ENCODE results near the gene PRUNE2.

PRUNE2 gene

GRCh38 chr9:76810377-76810957 is 95.4 kb downstream of the PRUNE2 start:
- Mint-ChIP-seq H3K4me1 (ENCODE audit: low read depth) (no peaks in the 10 kb centered on the region), H3K27me3 (peaks cover 38% of the 10 kb centered on the region), H3K4me3 (no peak overlapping the region), H3K27ac (no peak overlapping the region), H3K36me3 (ENCODE audit: low read depth) (no peaks in the 10 kb centered on the region), H3K9me3 (no peaks in the 10 kb centered on the region)

GRCh38 chr9:76808636-76809035 is 97.3 kb downstream of the PRUNE2 start:
- Mint-ChIP-seq H3K27ac (no peak overlapping the region), H3K4me1 (ENCODE audit: low read depth) (no peaks in the 10 kb centered on the region), H3K4me3 (no peak overlapping the region), H3K27me3 (peaks cover 32% of the 10 kb centered on the region), H3K36me3 (ENCODE audit: low read depth) (no peaks in the 10 kb centered on the region), H3K9me3 (no peaks in the 10 kb centered on the region)

DNA sequence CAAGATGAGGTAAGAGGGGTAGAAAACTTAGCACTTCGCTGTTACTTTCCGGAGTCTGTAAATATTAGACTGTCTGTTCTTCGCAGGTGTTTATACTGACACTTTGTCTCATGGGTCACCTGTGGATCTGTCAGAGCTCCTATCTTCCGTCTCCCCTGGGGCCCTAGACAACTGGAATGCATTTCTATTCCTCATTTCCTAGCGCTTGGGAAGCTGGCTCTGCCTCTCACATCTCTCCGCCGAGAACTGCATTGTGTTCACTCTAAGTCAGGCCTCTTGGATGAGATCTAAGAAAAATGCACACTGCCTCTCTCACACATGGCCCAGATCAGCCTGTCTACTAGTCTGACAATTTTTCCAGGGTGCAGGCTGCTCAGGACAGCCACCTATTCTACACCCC is 102.2 kb downstream of the PRUNE2 start:
- Mint-ChIP-seq H3K9me3 (no peaks in the 10 kb centered on the region), H3K4me1 (ENCODE audit: low read depth) (no peaks in the 10 kb centered on the region), H3K36me3 (ENCODE audit: low read depth) (no peaks in the 10 kb centered on the region), H3K27ac (no peak overlapping the region), H3K4me3 (no peak overlapping the region), H3K27me3 (peaks cover 9% of the 10 kb centered on the region)

- H3K27me3 Mint-ChIP-seq = peaks cover 3% of the 10 kb centered on the region
- H3K9me3 Mint-ChIP-seq = no peaks in the 10 kb centered on the region
- no peaks in the 10 kb centered on the region for H3K36me3 Mint-ChIP-seq (ENCODE audit: low read depth)
- H3K27ac Mint-ChIP-seq = no peak overlapping the region
- no peak overlapping the region for H3K4me3 Mint-ChIP-seq
- peaks cover 3% of the 10 kb centered on the region for H3K4me1 Mint-ChIP-seq (ENCODE audit: low read depth)
Observed at GRCh38 chr9:76803083-76803482, 102.8 kb downstream of the PRUNE2 start.

- H3K27me3 Mint-ChIP-seq = peaks cover 3% of the 10 kb centered on the region
- no peaks in the 10 kb centered on the region for H3K9me3 Mint-ChIP-seq
- no peak overlapping the region for H3K27ac Mint-ChIP-seq
- no peaks in the 10 kb centered on the region for H3K36me3 Mint-ChIP-seq (ENCODE audit: low read depth)
- peaks cover 3% of the 10 kb centered on the region for H3K4me1 Mint-ChIP-seq (ENCODE audit: low read depth)
- no peak overlapping the region for H3K4me3 Mint-ChIP-seq
Observed at GRCh38 chr9:76800901-76801300, 105.0 kb downstream of the PRUNE2 start.

- Mint-ChIP-seq H3K36me3 (ENCODE audit: low read depth) (no peaks in the 10 kb centered on the region), H3K9me3 (no peaks in the 10 kb centered on the region), H3K27me3 (peaks cover 3% of the 10 kb centered on the region), H3K27ac (no peak overlapping the region), H3K4me3 (no peak overlapping the region), H3K4me1 (ENCODE audit: low read depth) (peaks cover 3% of the 10 kb centered on the region)
Observed at GRCh38 chr9:76799473-76799872, 106.4 kb downstream of the PRUNE2 start.

DNA sequence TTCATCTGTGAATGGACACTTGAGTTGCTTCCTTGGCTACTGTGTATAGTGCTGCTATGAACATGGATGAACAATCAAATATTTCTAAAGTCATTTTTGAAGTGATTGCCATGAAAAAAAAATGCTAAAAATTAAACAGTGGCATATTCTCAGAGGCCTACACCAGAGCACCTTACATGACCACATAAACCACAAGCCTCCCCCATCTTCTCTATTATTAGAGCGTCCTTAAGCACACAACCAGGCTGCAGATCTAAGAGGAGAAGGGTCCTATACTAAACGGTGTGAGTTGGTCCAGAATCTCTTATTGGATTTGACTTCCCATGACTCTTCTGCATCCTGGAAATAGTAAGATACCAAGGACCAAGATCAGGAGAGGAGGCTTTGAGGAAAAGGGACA is 107.4 kb downstream of the PRUNE2 start:
- H3K9me3 Mint-ChIP-seq = no peaks in the 10 kb centered on the region
- H3K27ac Mint-ChIP-seq = no peak overlapping the region
- peaks cover 3% of the 10 kb centered on the region for H3K4me1 Mint-ChIP-seq (ENCODE audit: low read depth)
- no peaks in the 10 kb centered on the region for H3K36me3 Mint-ChIP-seq (ENCODE audit: low read depth)
- no peaks in the 10 kb centered on the region for H3K27me3 Mint-ChIP-seq
- no peak overlapping the region for H3K4me3 Mint-ChIP-seq

DNA sequence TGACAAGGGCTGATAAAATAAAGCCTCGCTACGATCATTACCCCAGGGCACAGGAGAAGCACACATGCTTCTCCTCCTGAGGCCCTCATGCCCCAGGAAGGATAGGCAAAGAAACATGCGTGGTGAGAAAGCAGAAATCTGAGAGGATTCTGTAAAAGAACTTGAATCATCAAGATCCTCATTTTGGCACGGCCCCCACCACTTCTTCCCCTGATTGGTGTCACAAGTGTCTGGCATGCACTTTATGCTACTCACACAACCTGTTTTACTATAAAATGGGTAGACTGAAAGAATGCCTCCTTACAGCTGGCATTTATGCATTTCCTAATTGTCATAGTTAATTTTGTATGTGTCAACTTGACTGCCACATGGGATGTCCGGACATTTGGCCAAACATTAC is 109.6 kb downstream of the PRUNE2 start:
- no peaks in the 10 kb centered on the region for H3K36me3 Mint-ChIP-seq (ENCODE audit: low read depth)
- H3K4me1 Mint-ChIP-seq (ENCODE audit: low read depth) = peaks cover 3% of the 10 kb centered on the region
- no peaks in the 10 kb centered on the region for H3K9me3 Mint-ChIP-seq
- H3K27ac Mint-ChIP-seq = no peak overlapping the region
- H3K27me3 Mint-ChIP-seq = no peaks in the 10 kb centered on the region
- no peak overlapping the region for H3K4me3 Mint-ChIP-seq

- H3K4me3 Mint-ChIP-seq = no peak overlapping the region
- no peaks in the 10 kb centered on the region for H3K36me3 Mint-ChIP-seq (ENCODE audit: low read depth)
- no peaks in the 10 kb centered on the region for H3K27me3 Mint-ChIP-seq
- H3K9me3 Mint-ChIP-seq = no peaks in the 10 kb centered on the region
- H3K4me1 Mint-ChIP-seq (ENCODE audit: low read depth) = peaks cover 3% of the 10 kb centered on the region
- H3K27ac Mint-ChIP-seq = no peak overlapping the region
Observed at GRCh38 chr9:76793784-76794431, 112.0 kb downstream of the PRUNE2 start.

DNA sequence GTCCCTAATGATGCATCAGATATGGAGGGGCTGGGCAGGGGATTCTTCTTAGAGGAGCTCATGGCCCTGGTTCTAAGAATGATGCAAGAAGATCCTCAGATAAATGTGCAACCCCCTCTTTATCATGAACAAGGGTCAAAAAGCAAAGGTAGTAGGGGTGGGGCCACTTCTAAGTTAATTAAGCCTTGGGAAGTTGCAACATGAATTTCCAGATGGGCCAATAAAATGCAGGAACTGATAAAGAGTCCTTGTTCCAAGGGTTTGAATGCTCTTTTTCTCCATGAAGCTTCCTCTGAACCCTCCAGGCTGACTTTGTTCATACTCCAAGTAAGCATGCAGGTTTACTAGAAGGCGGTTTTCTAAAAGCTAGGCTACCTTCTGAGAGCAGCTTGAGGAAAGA is 116.1 kb downstream of the PRUNE2 start:
- no peak overlapping the region for H3K27ac Mint-ChIP-seq
- H3K36me3 Mint-ChIP-seq (ENCODE audit: low read depth) = no peaks in the 10 kb centered on the region
- no peaks in the 10 kb centered on the region for H3K4me1 Mint-ChIP-seq (ENCODE audit: low read depth)
- peaks cover 13% of the 10 kb centered on the region for H3K27me3 Mint-ChIP-seq
- H3K4me3 Mint-ChIP-seq = no peak overlapping the region
- H3K9me3 Mint-ChIP-seq = no peaks in the 10 kb centered on the region

- H3K4me3 Mint-ChIP-seq = no peak overlapping the region
Observed at GRCh38 chr9:76787677-76788076, 118.2 kb downstream of the PRUNE2 start.

GRCh38 chr9:76785501-76785900 is 120.4 kb downstream of the PRUNE2 start:
- no peaks in the 10 kb centered on the region for H3K9me3 Mint-ChIP-seq
- no peak overlapping the region for H3K27ac Mint-ChIP-seq
- H3K36me3 Mint-ChIP-seq (ENCODE audit: low read depth) = no peaks in the 10 kb centered on the region
- no peak overlapping the region for H3K4me3 Mint-ChIP-seq
- H3K27me3 Mint-ChIP-seq = peaks cover 13% of the 10 kb centered on the region
- H3K4me1 Mint-ChIP-seq (ENCODE audit: low read depth) = no peaks in the 10 kb centered on the region

More at GRCh38 chr9:76787677-76788076, 118.2 kb downstream of the PRUNE2 start:
- H3K36me3 Mint-ChIP-seq (ENCODE audit: low read depth) = no peaks in the 10 kb centered on the region
- no peaks in the 10 kb centered on the region for H3K4me1 Mint-ChIP-seq (ENCODE audit: low read depth)
- no peak overlapping the region for H3K27ac Mint-ChIP-seq
- H3K27me3 Mint-ChIP-seq = peaks cover 13% of the 10 kb centered on the region
- H3K9me3 Mint-ChIP-seq = no peaks in the 10 kb centered on the region

GRCh38 chr9:76784881-76785280 is 121.0 kb downstream of the PRUNE2 start:
- Mint-ChIP-seq H3K27me3 (peaks cover 13% of the 10 kb centered on the region), H3K36me3 (ENCODE audit: low read depth) (no peaks in the 10 kb centered on the region), H3K4me3 (no peak overlapping the region), H3K27ac (no peak overlapping the region), H3K4me1 (ENCODE audit: low read depth) (no peaks in the 10 kb centered on the region), H3K9me3 (no peaks in the 10 kb centered on the region)

DNA sequence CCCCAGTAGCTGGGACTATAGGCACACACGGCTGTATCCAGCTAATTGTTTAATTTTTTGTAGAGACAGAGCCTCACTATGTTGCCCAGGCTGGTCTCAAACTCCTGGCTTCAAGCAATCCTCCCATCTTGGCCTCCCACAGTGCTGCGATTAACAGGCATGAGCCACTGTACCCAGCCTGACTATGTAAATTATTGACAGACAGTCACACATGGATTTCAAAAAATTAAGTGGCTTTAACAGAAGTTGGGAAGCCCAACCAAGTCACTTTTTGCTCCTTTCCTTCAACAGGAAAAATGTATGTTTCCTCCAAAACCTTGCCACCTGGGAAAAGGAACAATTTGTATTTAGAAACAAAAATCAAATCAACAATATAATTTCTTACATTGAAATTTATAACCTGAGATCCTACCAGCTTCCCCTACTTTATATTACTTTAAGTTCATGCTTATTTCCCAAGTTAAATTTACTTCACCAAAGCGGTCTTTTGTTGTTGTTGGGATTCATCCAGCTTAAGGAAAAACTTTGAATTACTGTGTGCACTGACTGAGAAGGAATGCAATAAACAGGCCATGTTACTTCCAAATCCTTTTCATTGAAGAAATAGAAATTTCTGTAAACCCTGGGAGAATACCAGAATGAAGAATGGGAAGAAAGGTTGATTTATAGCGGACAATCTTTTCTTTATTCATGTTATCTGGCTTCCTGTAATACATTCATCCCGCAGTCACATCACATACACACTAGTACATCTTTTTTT is 133.0 kb downstream of the PRUNE2 start:
- H3K36me3 Mint-ChIP-seq (ENCODE audit: low read depth) = no peaks in the 10 kb centered on the region
- H3K27me3 Mint-ChIP-seq = peaks cover 14% of the 10 kb centered on the region
- no peaks in the 10 kb centered on the region for H3K9me3 Mint-ChIP-seq
- H3K27ac Mint-ChIP-seq = no peak overlapping the region
- no peaks in the 10 kb centered on the region for H3K4me1 Mint-ChIP-seq (ENCODE audit: low read depth)
- H3K4me3 Mint-ChIP-seq = no peak overlapping the region

GRCh38 chr9:76766126-76766525 is 139.8 kb downstream of the PRUNE2 start:
- Mint-ChIP-seq H3K27ac (no peak overlapping the region), H3K4me1 (ENCODE audit: low read depth) (no peaks in the 10 kb centered on the region), H3K4me3 (no peak overlapping the region), H3K9me3 (no peaks in the 10 kb centered on the region), H3K27me3 (peaks cover 4% of the 10 kb centered on the region), H3K36me3 (ENCODE audit: low read depth) (no peaks in the 10 kb centered on the region)

All from stimulated activated naive CD8-positive, alpha-beta T cell treated with anti-CD3 and anti-CD28 coated beads, Interleukin-15, Interleukin-2, amounts not matched to agents 100 ng/mL and 50 ng/mL, for 24 hours (primary cell).